Stimulated activated CD4-positive, alpha-beta T cell treated with anti-CD3 and anti-CD28 coated beads, Interleukin-4, amount 100 ng/mL, for 4 hours (primary cell): ENCODE data around the gene FA2H.
"Not testable (repeated sequence)": the region's sequence is repeated elsewhere in the genome, so short reads cannot be mapped to it uniquely, and the experiment has no call there.

Experiments used
- DNase-seq, 2 experiments: peaks; one replicate each; pipeline ENCODE4 v3.0.0-alpha.2; 2020

Gene FA2H

GRCh38 chr16:74769586-74770190, 4.9 kb downstream of the FA2H start:
- DNase-seq: no peak

GRCh38 chr16:74768239-74768638, 6.4 kb downstream of the FA2H start:
- no peak for DNase-seq

- no peak for DNase-seq
These were observed 6.9 kb downstream of the FA2H start for GRCh38 chr16:74767749-74768148.

- no peak for DNase-seq
These were observed 7.9 kb downstream of the FA2H start for GRCh38 chr16:74766729-74767128.

GRCh38 chr16:74764184-74764583, 10.4 kb downstream of the FA2H start:
- not testable (repeated sequence) for DNase-seq

GRCh38 chr16:74761665-74762064, 13.0 kb downstream of the FA2H start:
- no peak for DNase-seq

GRCh38 chr16:74760007-74760767, 14.4 kb downstream of the FA2H start:
- DNase-seq: no peak

- DNase-seq: no peak
These were observed 15.1 kb downstream of the FA2H start for GRCh38 chr16:74759564-74759963.

GRCh38 chr16:74758801-74759200, 15.8 kb downstream of the FA2H start:
- DNase-seq: no peak

GRCh38 chr16:74757349-74757748, 17.3 kb downstream of the FA2H start:
- DNase-seq: no peak

GRCh38 chr16:74756203-74756602, 18.4 kb downstream of the FA2H start:
- DNase-seq: no peak

GRCh38 chr16:74753180-74753579, 21.4 kb downstream of the FA2H start:
- DNase-seq: no peak

- no peak for DNase-seq
These were observed 21.9 kb downstream of the FA2H start for GRCh38 chr16:74752756-74753155.

GRCh38 chr16:74752258-74752657, 22.4 kb downstream of the FA2H start:
- no peak for DNase-seq

- no peak for DNase-seq
These were observed 23.0 kb downstream of the FA2H start for GRCh38 chr16:74751658-74752057.

GRCh38 chr16:74749291-74750055, 25.1 kb downstream of the FA2H start:
- no peak for DNase-seq

GRCh38 chr16:74748616-74749026, 26.0 kb downstream of the FA2H start:
- no peak for DNase-seq

GRCh38 chr16:74747716-74748615, 26.7 kb downstream of the FA2H start:
- DNase-seq: no peak

GRCh38 chr16:74745926-74746325, 28.7 kb downstream of the FA2H start:
- DNase-seq: no peak

- DNase-seq: no peak
These were observed 29.5 kb downstream of the FA2H start for GRCh38 chr16:74745109-74745615.

GRCh38 chr16:74744566-74744965, 30.1 kb downstream of the FA2H start:
- DNase-seq: no peak

GRCh38 chr16:74743668-74744299, 30.8 kb downstream of the FA2H start:
- no peak for DNase-seq
